Panc1 (cell line): Measurements from ENCODE around the gene MOV10L1. TPM values are rescaled to one million over a fixed set of nuclear protein-coding genes. Genes with fewer than 3 reads are reported as not detected.

Experiments used
- ATAC-seq: fragments of 200-7000 bp; cut with Tn5 transposase; 2 replicates; pipeline ENCODE4 v1.9.1; 2020; ENCODE audit warnings: mild to moderate bottlenecking, moderate library complexity
- BruUV-seq: library from RNA; stranded (reverse); fragments of 400-500 nt; replicated peaks from 2 replicates; lab custom pipeline; 2021; lab: Mats Ljungman, UMichigan
- CTCF ChIA-PET: fragments of 300-600 bp; sonication (Branson Sonifier 250); formaldehyde crosslinking; loops from one replicate; lab custom pipeline; 2022; ENCODE audit warnings: antibody characterized with exemption; lab: Charles Lee
- POLR2A ChIA-PET: fragments of 300-600 bp; sonication (Branson Sonifier 250); formaldehyde crosslinking; loops from one replicate; lab custom pipeline; 2022; ENCODE audit warnings: antibody characterized with exemption; lab: Charles Lee
- DNase-seq: peaks from one replicate; pipeline ENCODE4 v3.0.0-alpha.2; 2010; ENCODE audit warnings: low read depth, low spot score
- H3K27ac ChIP-seq: 2 replicates; pipeline ENCODE4 v1.5.1; 2011; ENCODE audit warnings: mild to moderate bottlenecking, low read length, inconsistent platforms
- H3K27me3 ChIP-seq: fragments of 200-500 bp; sonication (Bioruptor generic); 2 replicates; pipeline ENCODE4 v1.6.0; 2014; ENCODE audit warnings: low read length, inconsistent platforms; ENCODE audit not compliant: control insufficient read depth, insufficient read depth
- H3K36me3 ChIP-seq: fragments of 200-500 bp; sonication (Bioruptor generic); 2 replicates; pipeline ENCODE4 v1.5.1; 2014; ENCODE audit warnings: inconsistent platforms, mild to moderate bottlenecking, low read length, moderate library complexity; ENCODE audit not compliant: control insufficient read depth, insufficient read depth
- H3K4me1 ChIP-seq: 2 replicates; pipeline ENCODE4 v1.5.1; 2011; ENCODE audit warnings: inconsistent platforms, mild to moderate bottlenecking, low read length, moderate library complexity; ENCODE audit not compliant: control insufficient read depth, insufficient read depth
- H3K4me3 ChIP-seq, 2 experiments: 2 replicates each; pipeline ENCODE4 v1.5.1; 2011 to 2012; ENCODE audit warnings: low read depth in 2 of 2, low read length in 2 of 2, mild to moderate bottlenecking in 2 of 2, inconsistent platforms in 1 of 2, moderate library complexity in 1 of 2
- H3K9me3 ChIP-seq: fragments of 200-500 bp; sonication (Bioruptor generic); 2 replicates; pipeline ENCODE4 v1.5.1; 2014; ENCODE audit warnings: low read depth, mild to moderate bottlenecking, inconsistent platforms, low read length, moderate library complexity; ENCODE audit not compliant: control insufficient read depth, insufficient read depth
- POLR2AphosphoS5 ChIP-seq: IDR thresholded peaks from 2 replicates; pipeline ENCODE4 v1.6.1; 2012; ENCODE audit warnings: mild to moderate bottlenecking, low read depth, low read length, moderate library complexity
- REST ChIP-seq, 2 experiments: IDR thresholded peaks; 2 replicates each; pipeline ENCODE4 v1.6.1; 2011 to 2012; ENCODE audit warnings: low read depth in 2 of 2, control low read depth in 1 of 2, low read length in 1 of 2, mild to moderate bottlenecking in 1 of 2, moderate library complexity in 1 of 2; ENCODE audit not compliant: insufficient read depth in 1 of 2
- SIN3A ChIP-seq: IDR thresholded peaks from 2 replicates; pipeline ENCODE4 v1.6.1; 2012; ENCODE audit warnings: low read depth, mild to moderate bottlenecking, low read length, moderate library complexity, borderline replicate concordance; ENCODE audit not compliant: insufficient read depth
- TCF7L2 ChIP-seq: IDR thresholded peaks from 2 replicates; pipeline ENCODE4 v1.6.1; 2011; ENCODE audit warnings: mild to moderate bottlenecking, low read depth, low read length, inconsistent platforms
- in situ Hi-C: cut with HindIII; loops from 2 replicates; pipeline ENCODE4 v1.10.0; 2016; ENCODE audit warnings: low sequenced_read_pairs, low pct_unique_long_range_greater_than_20kb
- intact Hi-C: fragments of 100-400 bp; cut with micrococcal nuclease; formaldehyde crosslinking; loops from one replicate; pipeline ENCODE4 v1.10.0; 2022; ENCODE audit not compliant: unreplicated experiment
- total RNA-seq: library from RNA; stranded (reverse); gene quantifications from one replicate; pipeline ENCODE4 v1.2.1, GENCODE V29; 2021; ENCODE audit not compliant: unreplicated experiment
- TF ChIP-seq, protein P1 (sequence below): fragments of 450-650 bp; IDR thresholded peaks from 2 replicates; pipeline ENCODE4 v1.5.1; 2017; ENCODE audit warnings: mild to moderate bottlenecking

The MOV10L1 gene
- total RNA-seq, 1 experiment from 2014 or later: 0.10 TPM

GRCh38 chr22:50190182-50190940 lies 100.6 kb downstream of the MOV10L1 start:
- CTCF ChIA-PET: interaction anchor here (0.5 to 1.0 kb wide), 3 partner anchors 42 to 254 kb away, joined by 3 to 8 read pairs (median 4); no protein-coding TSS in a partner anchor
- H3K27ac ChIP-seq: peak overlapping the region; percentile 73
- intact Hi-C loops (loop anchor here (5.0 kb wide), 1 partner anchor 43 kb away; no protein-coding TSS in a partner anchor), in situ Hi-C loops (no loop called here)
- peaks cover 35% of the 10 kb centered on the region for H3K4me1 ChIP-seq
- BruUV-seq: no TSS peak
- no peaks in the 10 kb centered on the region for H3K36me3 ChIP-seq
- no peaks in the 10 kb centered on the region for H3K9me3 ChIP-seq
- no peak for DNase-seq
- peak; percentile 79 for ATAC-seq
- TF ChIP-seq REST (IDR thresholded peaks at IDR 0.05; ENCODE audit: insufficient read depth in 1 of 2, low read depth in 2 of 2, low read length in 1 of 2): no peak
- TF ChIP-seq, protein P1, sequence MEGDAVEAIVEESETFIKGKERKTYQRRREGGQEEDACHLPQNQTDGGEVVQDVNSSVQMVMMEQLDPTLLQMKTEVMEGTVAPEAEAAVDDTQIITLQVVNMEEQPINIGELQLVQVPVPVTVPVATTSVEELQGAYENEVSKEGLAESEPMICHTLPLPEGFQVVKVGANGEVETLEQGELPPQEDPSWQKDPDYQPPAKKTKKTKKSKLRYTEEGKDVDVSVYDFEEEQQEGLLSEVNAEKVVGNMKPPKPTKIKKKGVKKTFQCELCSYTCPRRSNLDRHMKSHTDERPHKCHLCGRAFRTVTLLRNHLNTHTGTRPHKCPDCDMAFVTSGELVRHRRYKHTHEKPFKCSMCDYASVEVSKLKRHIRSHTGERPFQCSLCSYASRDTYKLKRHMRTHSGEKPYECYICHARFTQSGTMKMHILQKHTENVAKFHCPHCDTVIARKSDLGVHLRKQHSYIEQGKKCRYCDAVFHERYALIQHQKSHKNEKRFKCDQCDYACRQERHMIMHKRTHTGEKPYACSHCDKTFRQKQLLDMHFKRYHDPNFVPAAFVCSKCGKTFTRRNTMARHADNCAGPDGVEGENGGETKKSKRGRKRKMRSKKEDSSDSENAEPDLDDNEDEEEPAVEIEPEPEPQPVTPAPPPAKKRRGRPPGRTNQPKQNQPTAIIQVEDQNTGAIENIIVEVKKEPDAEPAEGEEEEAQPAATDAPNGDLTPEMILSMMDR: no peak; the same call in 1 of the 2 replicates
- no peak for TF ChIP-seq SIN3A
- peak; percentile 56; the same call in 1 of the 2 replicates for TF ChIP-seq POLR2AphosphoS5
- no peak for TF ChIP-seq TCF7L2
- peak overlapping the region; percentile 36 to 55 for H3K4me3 ChIP-seq
- POLR2A ChIA-PET: interaction anchor here (0.6 to 0.8 kb wide), 2 partner anchors 16 to 468 kb away, joined by 3 read pairs; no protein-coding TSS in a partner anchor
- H3K27me3 ChIP-seq: no peaks in the 10 kb centered on the region

DNA sequence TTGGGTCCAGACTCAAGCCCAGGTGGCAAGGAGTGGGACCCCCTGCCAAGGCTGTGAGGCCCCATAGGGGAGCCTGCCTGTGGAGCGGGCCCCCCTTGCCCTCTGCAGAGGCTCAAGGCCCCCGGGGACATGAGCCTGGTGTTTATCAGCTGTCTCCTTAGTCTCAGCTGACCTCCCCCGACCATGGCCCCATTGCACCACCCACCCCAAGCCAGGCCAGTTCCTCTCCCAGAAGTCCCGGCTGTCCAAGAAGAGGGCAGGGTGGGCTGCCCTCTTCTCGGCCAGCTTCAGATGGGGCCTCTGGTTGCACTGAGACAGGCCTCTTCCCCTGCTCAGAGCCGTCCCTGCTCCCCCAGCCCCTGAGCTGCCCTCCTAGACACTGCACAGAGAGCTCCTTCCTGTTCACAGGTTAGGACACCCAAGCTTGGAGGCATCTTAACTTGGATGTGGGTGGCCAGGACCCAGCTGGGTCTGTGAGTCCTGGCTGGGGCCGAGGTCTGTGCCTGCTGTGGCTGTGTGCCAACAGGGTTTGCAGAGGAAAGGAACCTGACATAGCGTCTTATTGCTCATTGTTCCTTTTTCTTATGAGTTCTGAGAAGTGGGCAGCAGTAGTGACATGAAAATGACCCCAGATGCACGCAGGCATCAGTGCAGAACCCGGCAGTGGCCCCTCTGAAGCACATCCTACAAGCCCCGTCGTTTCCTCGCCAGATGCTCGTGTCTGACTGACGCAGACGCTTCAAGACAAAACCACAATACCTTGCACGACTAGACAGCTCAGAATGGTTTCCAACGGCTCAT lies 101.3 kb downstream of the MOV10L1 start:
- no peak for DNase-seq
- intact Hi-C loops: loop anchor here (5.0 kb wide), 1 partner anchor 44 kb away; no protein-coding TSS in a partner anchor
- POLR2A ChIA-PET: interaction anchor here (0.6 kb wide), 1 partner anchor 73 kb away, joined by 3 read pairs; no protein-coding TSS in a partner anchor
- CTCF ChIA-PET: interaction anchor here (0.5 to 1.0 kb wide), 2 partner anchors 43 to 255 kb away, joined by 4 to 8 read pairs; no protein-coding TSS in a partner anchor
- H3K9me3 ChIP-seq: no peaks in the 10 kb centered on the region
- no TSS peak for BruUV-seq
- no peaks in the 10 kb centered on the region for H3K27me3 ChIP-seq
- no peak for ATAC-seq
- in situ Hi-C loops: no loop called here
- TF ChIP-seq TCF7L2 (no peak), REST (IDR thresholded peaks at IDR 0.05; ENCODE audit: insufficient read depth in 1 of 2, low read depth in 2 of 2, low read length in 1 of 2) (no peak), SIN3A (no peak), POLR2AphosphoS5 (no peak)
- TF ChIP-seq, protein P1: no peak
- H3K4me1 ChIP-seq: peaks cover 35% of the 10 kb centered on the region
- H3K36me3 ChIP-seq: no peaks in the 10 kb centered on the region
- H3K4me3 ChIP-seq: peak overlapping the region; percentile 36 to 55
- H3K27ac ChIP-seq: peak overlapping the region; percentile 73
